GM23248 (cell line): ENCODE measurements around the gene LRRC36. TPM values are rescaled to one million over a fixed set of nuclear protein-coding genes. Genes with fewer than 3 reads are reported as not detected.

Experiments
- DNase-seq: peaks from one replicate; pipeline ENCODE4 v3.0.0-alpha.2; 2015
- H2AFZ ChIP-seq: fragments of 200-600 bp; sonication (generic); 2 replicates; pipeline ENCODE4 v1.6.1; 2016; ENCODE audit warnings: antibody characterized with exemption
- H3F3A ChIP-seq: fragments of 200-600 bp; sonication (generic); 2 replicates; pipeline ENCODE4 v1.6.1; 2016; ENCODE audit warnings: mild to moderate bottlenecking, antibody characterized with exemption, mixed run types; ENCODE audit not compliant: insufficient read depth
- H3K27ac ChIP-seq: fragments of 200-600 bp; sonication (generic); 2 replicates; pipeline ENCODE4 v1.5.1; 2016; ENCODE audit warnings: mild to moderate bottlenecking
- H3K27me3 ChIP-seq: fragments of 200-600 bp; sonication (generic); replicated peaks from 2 replicates; pipeline ENCODE4 v1.6.1; 2016; ENCODE audit warnings: mild to moderate bottlenecking; ENCODE audit not compliant: insufficient read depth
- H3K36me3 ChIP-seq: fragments of 200-600 bp; sonication (generic); 2 replicates; pipeline ENCODE4 v1.6.1; 2016; ENCODE audit warnings: low read depth, mild to moderate bottlenecking
- H3K4me1 ChIP-seq: fragments of 200-600 bp; sonication (generic); 2 replicates; pipeline ENCODE4 v1.6.1; 2016; ENCODE audit warnings: mild to moderate bottlenecking; ENCODE audit not compliant: insufficient read depth
- H3K4me2 ChIP-seq: fragments of 200-600 bp; sonication (generic); one replicate; pipeline ENCODE4 v1.6.1; 2016; ENCODE audit warnings: mild to moderate bottlenecking; ENCODE audit not compliant: unreplicated experiment
- H3K4me3 ChIP-seq: fragments of 200-600 bp; sonication (generic); 2 replicates; pipeline ENCODE4 v1.5.1; 2016; ENCODE audit warnings: mild to moderate bottlenecking
- H3K79me2 ChIP-seq: fragments of 200-600 bp; sonication (generic); 2 replicates; pipeline ENCODE4 v1.6.1; 2016; ENCODE audit warnings: mild to moderate bottlenecking; ENCODE audit not compliant: insufficient read depth
- H3K9ac ChIP-seq: fragments of 200-600 bp; sonication (generic); 2 replicates; pipeline ENCODE4 v1.6.1; 2016; ENCODE audit warnings: mild to moderate bottlenecking
- H3K9me2 ChIP-seq: fragments of 200-600 bp; sonication (generic); 2 replicates; pipeline ENCODE4 v1.6.1; 2016; ENCODE audit warnings: mixed run types, mild to moderate bottlenecking, moderate library complexity; ENCODE audit not compliant: insufficient read depth
- H3K9me3 ChIP-seq: fragments of 200-600 bp; sonication (generic); one replicate; pipeline ENCODE4 v1.6.1; 2017; ENCODE audit warnings: low read depth
- H4K20me1 ChIP-seq: fragments of 200-600 bp; sonication (generic); 2 replicates; pipeline ENCODE4 v1.6.0; 2016; ENCODE audit not compliant: insufficient read depth
- EZH2 ChIP-seq: fragments of 200-600 bp; sonication (generic); IDR thresholded peaks from 2 replicates; pipeline ENCODE4 v1.6.1; 2018; ENCODE audit warnings: antibody characterized with exemption, mild to moderate bottlenecking; ENCODE audit not compliant: insufficient read depth, poor library complexity, severe bottlenecking
- EZH2phosphoT487 ChIP-seq: fragments of 200-600 bp; sonication (generic); IDR thresholded peaks from 2 replicates; pipeline ENCODE4 v1.6.1; 2018; ENCODE audit warnings: antibody characterized with exemption, moderate library complexity, mild to moderate bottlenecking, low read depth; ENCODE audit not compliant: insufficient read depth
- WGBS, 2 experiments: methylation state at CpG; one replicate each; pipeline ENCODE4 v1.1.6; 2015 to 2017; ENCODE audit warnings: low lambda C conversion rate in 2 of 2, low coverage in 1 of 2; ENCODE audit errors: missing lambda C conversion rate in 2 of 2; 5-methylcytosine and 5-hydroxymethylcytosine counted together
- in situ Hi-C: fragments of 300-500 bp; cut with MboI; formaldehyde crosslinking; loops from 2 replicates; pipeline ENCODE4 v1.15.0; 2020
- polyA plus RNA-seq: library from polyadenylated mRNA; unstranded; fragments of >200 nt; fragmentation: Nextera tagmentation; extraction: Ambion mirVana; gene quantifications from 2 replicates; pipeline ENCODE4 v1.2.1, GENCODE V29; 2016
- total RNA-seq: library from RNA; depleted of rRNA; stranded (reverse); fragments of >200 nt; shearing (Covaris generic); gene quantifications from 2 replicates; pipeline ENCODE4 v1.2.3, GENCODE V29; 2014; rRNA removed

The LRRC36 gene, protein sequence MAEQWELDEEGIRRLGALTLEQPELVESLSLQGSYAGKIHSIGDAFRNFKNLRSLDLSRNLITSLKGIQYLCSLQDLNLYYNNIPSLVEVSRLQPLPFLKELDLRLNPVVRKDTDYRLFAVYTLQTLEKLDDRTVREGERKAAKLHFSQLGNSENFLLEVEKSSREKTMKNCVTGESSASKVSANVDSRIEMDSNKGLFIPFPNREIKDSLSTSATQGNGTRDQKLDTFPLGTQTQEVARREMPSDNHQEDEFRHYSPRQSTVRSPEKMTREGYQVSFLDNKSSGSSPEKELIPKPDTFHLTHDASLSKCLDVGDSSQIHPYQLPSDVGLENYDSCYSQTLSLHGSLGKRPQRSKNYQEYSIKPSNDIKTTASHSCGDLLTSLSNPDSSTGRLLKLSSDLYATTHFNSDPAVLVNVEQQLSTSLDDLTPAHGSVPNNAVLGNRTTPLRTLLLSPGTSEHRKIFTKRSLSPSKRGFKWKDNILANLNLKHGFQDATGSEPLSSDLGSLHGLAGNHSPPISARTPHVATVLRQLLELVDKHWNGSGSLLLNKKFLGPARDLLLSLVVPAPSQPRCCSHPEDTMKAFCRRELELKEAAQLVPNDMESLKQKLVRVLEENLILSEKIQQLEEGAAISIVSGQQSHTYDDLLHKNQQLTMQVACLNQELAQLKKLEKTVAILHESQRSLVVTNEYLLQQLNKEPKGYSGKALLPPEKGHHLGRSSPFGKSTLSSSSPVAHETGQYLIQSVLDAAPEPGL
- total RNA-seq (not detected in 2 replicates), polyA plus RNA-seq (not detected in 2 replicates)

DNA sequence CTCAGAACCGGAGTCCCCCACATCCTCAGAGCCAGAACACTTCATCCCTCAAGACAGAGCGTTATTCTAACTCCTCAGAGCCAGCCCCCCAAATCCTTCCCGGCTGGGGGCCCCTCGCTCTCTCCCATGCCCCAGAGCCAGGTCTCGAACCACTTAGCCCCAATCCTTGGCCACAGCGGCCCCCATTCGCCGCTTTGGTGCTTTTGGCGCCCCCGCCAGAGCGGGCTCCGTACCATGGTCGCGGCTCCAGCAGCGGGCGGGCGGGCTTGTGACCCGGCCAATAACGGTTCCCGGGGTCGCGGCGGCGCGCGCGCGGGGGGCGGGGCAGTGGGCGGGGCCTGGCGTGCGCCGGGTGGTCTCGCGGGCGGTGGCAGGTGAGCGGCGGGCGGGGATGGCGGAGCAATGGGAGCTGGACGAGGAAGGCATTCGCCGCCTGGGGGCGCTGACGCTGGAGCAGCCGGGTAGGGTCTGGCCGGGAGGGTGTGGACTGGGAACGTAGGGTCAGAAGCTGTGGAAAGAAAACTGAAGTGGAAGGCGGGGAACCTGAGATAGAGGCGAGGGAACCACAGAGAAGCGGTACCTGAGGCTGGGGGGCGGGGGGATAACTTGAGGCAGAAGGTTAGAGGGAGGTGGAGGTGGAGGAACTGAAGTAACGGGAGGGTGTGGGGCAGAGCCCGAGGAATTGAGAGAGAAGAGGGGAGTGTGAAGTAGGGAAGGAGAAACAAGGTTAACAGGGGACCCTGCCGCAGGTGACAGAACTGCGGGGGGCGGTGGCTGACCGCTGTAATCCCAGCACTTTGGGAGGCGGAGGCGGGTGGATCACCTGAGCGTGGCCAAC, at the start of gene LRRC36, which contains the start of gene KCTD19:
TSS of gene LRRC36 (plus strand) at position 344 of the 838 bp plus-strand sequence. CDS start at position 392, 48 bp downstream.
TSS of gene KCTD19 (minus strand) at position 270 of the 838 bp plus-strand sequence. CDS start at position 236, 34 bp downstream.
- H2AFZ ChIP-seq: peak within 1 kb of the TSS; percentile 83
- H3K4me2 ChIP-seq: peak within 1 kb of the TSS; percentile 72
- peak within 1 kb of the TSS; percentile 44 for H3K9ac ChIP-seq
- no peaks in the 10 kb centered on the region for H3K36me3 ChIP-seq
- no peaks in the 10 kb centered on the region for H3K4me1 ChIP-seq
- DNase-seq: peak; percentile 52
- no peaks in the 10 kb centered on the region for H3K79me2 ChIP-seq
- H4K20me1 ChIP-seq: no peaks in the 10 kb centered on the region
- TF ChIP-seq EZH2 (no peak), EZH2phosphoT487 (no peak)
- no peak within 1 kb of the TSS for H3K27ac ChIP-seq
- H3K27me3 ChIP-seq: peaks cover 23% of the 10 kb centered on the region
- H3K9me2 ChIP-seq: no peaks in the 10 kb centered on the region
- no peaks in the 10 kb centered on the region for H3F3A ChIP-seq
- in situ Hi-C loops: no loop called here
- whole genome bisulfite sequencing, 2 experiments: 8% methylated on average over 34 to 60 of the region's 61 CpGs
- H3K9me3 ChIP-seq: no peaks in the 10 kb centered on the region
- peak within 1 kb of the TSS; percentile 73 for H3K4me3 ChIP-seq

DNA sequence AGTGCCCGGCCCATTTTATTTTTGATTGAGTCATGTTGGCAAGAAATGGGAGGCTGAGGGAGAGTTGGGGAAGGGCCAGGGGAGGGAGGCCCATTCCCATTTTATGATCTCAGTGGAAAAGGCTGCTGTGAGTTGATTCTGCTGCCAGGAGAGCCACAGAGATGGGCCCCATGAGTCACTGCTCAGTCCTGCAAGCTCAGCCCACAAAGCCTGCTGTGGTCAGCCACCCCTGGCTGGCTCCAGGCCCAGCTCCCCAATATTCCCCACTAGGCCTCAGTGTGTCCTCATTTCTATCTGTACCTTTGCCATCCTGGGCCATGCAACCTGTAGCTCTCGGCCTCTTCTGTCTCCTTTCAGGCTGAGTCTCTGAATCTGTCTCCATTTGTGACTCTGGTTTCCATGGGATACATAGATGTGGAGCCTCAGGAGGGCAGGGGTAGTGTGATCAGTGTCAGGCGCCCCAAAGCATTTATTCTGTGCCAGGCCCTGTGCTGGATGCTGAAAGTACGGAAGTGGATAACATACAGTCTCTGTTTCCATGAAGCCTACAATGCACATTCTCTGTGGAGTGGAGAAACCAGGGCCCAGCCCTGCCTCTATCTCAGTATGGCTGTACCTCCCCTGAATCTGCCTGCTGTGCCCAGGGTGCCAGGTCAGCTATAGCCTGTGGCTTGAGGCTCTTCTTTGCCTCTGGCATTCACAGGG, 49.2 kb upstream of the LRRC36 start:
- DNase-seq: peak; percentile 100
- Histone ChIP-seq H3F3A (peaks cover 20% of the 10 kb centered on the region), H3K9me2 (no peaks in the 10 kb centered on the region), H3K36me3 (no peaks in the 10 kb centered on the region; the same call in 1 of the 2 replicates), H3K79me2 (0 out of 2 replicates have a peak, but pooled peaks cover 8% of the 10 kb centered on the region), H2AFZ (no peak overlapping the region), H3K9ac (peak overlapping the region; percentile 87), H3K4me2 (peak overlapping the region; percentile 93), H3K4me1 (peaks cover 22% of the 10 kb centered on the region), H3K4me3 (peak overlapping the region; percentile 57), H4K20me1 (no peaks in the 10 kb centered on the region), H3K27ac (peak overlapping the region; percentile 98), H3K9me3 (no peaks in the 10 kb centered on the region), H3K27me3 (no peaks in the 10 kb centered on the region)
- TF ChIP-seq EZH2: no peak
- TF ChIP-seq EZH2phosphoT487: no peak
- in situ Hi-C loops: no loop called here
- WGBS, 2 experiments: 11 to 21% methylated on average over 4 of the region's 4 CpGs

DNA sequence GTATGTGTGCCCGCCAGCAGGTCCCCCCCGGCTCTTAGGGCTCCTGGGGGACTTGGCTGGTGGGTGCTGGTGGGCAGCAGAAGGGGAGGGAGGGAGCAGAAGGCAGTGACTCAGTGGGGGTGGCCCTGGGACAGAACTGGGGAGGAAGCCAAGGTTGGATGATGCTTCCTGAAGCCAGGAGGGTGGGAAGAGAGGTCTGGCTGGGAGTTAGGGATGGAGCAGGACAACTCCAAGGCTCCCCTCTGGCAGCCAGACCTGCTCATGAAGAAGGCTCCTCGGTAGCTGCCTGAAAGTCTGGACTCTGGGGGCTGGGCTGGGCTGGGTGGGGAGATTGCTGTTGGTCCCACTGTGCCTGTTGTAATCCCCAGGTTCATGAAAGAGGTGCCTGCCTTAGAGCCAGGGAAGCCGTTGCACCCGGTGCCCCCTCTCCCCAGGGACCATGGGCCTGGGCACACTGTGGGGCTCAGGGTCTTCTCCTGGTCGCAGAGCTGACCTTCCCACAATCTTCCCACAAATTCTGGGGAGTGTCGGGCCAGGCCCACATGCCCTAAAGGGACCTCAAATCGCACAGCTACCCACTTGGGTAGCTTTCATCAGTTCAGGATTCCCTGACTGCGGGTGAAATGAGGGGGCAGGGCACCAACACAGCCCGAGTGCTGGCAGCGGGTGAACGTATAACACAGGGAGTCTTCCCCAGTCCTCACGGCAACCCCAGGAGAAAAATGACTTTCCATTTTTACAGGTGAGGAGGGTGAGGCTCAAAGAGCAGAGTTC, 48.4 kb upstream of the LRRC36 start:
- Histone ChIP-seq H3K4me3 (peak overlapping the region; percentile 78), H2AFZ (peak overlapping the region; percentile 68), H3K27ac (peak overlapping the region; percentile 98), H3K36me3 (no peaks in the 10 kb centered on the region; the same call in 1 of the 2 replicates), H3K9ac (peak overlapping the region; percentile 87), H3F3A (peaks cover 20% of the 10 kb centered on the region), H3K9me3 (no peaks in the 10 kb centered on the region), H3K79me2 (0 out of 2 replicates have a peak, but pooled peaks cover 8% of the 10 kb centered on the region), H4K20me1 (no peaks in the 10 kb centered on the region), H3K27me3 (no peaks in the 10 kb centered on the region), H3K4me2 (peak overlapping the region; percentile 93), H3K4me1 (peaks cover 22% of the 10 kb centered on the region), H3K9me2 (no peaks in the 10 kb centered on the region)
- peak; percentile 93 for DNase-seq
- 10 to 17% methylated on average over 12 to 13 of the region's 13 CpGs for WGBS, 2 experiments
- TF ChIP-seq EZH2phosphoT487 (no peak), EZH2 (no peak)
- in situ Hi-C loops: no loop called here
